ENCODE data around the gene ACTRT3. TPM values are rescaled to one million over a fixed set of nuclear protein-coding genes. Genes with fewer than 3 reads are reported as not detected.
"Not testable (repeated sequence)": the region's sequence is repeated elsewhere in the genome, so short reads cannot be mapped to it uniquely, and the experiment has no call there.

The ACTRT3 gene
- total and polyA plus RNA-seq, 2 of the 13 experiments (the other 11 are each of a cell fraction or from before 2014, with no cell fraction given), result 0.42 to 0.97 TPM

- no peak overlapping the region for H2AFZ ChIP-seq (ENCODE audit: low read length)
- ChIA-PET CTCF (ENCODE audit: low intra/inter-chr PET ratio, low total read pairs) (no interaction called here), POLR2A (no interaction called here)
- no peaks in the 10 kb centered on the region for H4K20me1 ChIP-seq (ENCODE audit: insufficient read depth, low read length)
- no peak overlapping the region for H3K4me3 ChIP-seq (replicated peaks in 1 of 3; ENCODE audit: insufficient read depth in 1 of 3, low read depth in 2 of 3, low read length in 3 of 3)
- ATAC-seq (no peak), DNase-seq (ENCODE audit: low spot score) (no peak), FAIRE-seq (no peak)
- H3K4me1 ChIP-seq (ENCODE audit: insufficient read depth, low read length), result no peaks in the 10 kb centered on the region
- no peak for TF ChIP-seq POLR2A (IDR thresholded peaks at IDR 0.05; ENCODE audit: insufficient read depth in 1 of 2, low read depth in 2 of 2, low read length in 2 of 2)
- no peak for TF ChIP-seq RORA (CRISPR knock-in tag; IDR thresholded peaks at IDR 0.05)
- TF ChIP-seq CREB1 (IDR thresholded peaks at IDR 0.05), result peak; percentile 47; the same call in 1 of the 2 replicates
- TF ChIP-seq CREB1 (CRISPR knock-in tag; IDR thresholded peaks at IDR 0.05), result no peak
- peak; percentile 92 for TF ChIP-seq ATF7 (IDR thresholded peaks at IDR 0.05)
- no peak for TF ChIP-seq ATF7 (CRISPR knock-in tag; IDR thresholded peaks at IDR 0.05)
- no peak for TF ChIP-seq FOXA3 (CRISPR knock-in tag; IDR thresholded peaks at IDR 0.05)
- no peak for TF ChIP-seq HHEX (CRISPR knock-in tag; IDR thresholded peaks at IDR 0.05)
- no peak for TF ChIP-seq ZNF335 (CRISPR knock-in tag; IDR thresholded peaks at IDR 0.05)
- no peak for TF ChIP-seq JUND (CRISPR knock-in tag; IDR thresholded peaks at IDR 0.05)
- H3K36me3 ChIP-seq (replicated peaks in 1 of 2; ENCODE audit: control insufficient read depth in 1 of 2, insufficient read depth in 2 of 2, low read length in 2 of 2), result no peaks in the 10 kb centered on the region
- H3K9ac ChIP-seq (ENCODE audit: insufficient read depth, low read depth, low read length), result no peak overlapping the region
- no peaks in the 10 kb centered on the region for H3K27me3 ChIP-seq (ENCODE audit: control insufficient read depth in 1 of 2, insufficient read depth in 2 of 2, low read length in 2 of 2)
- no peak overlapping the region for H3K4me2 ChIP-seq (ENCODE audit: low read depth, low read length)
- in situ Hi-C loops (cut with HindIII; ENCODE audit: extremely low pct_ligation_motif_present, low pct_unique_long_range_greater_than_20kb), result no loop called here
- intact Hi-C loops (cut with micrococcal nuclease; ENCODE audit: unreplicated experiment), result no loop called here
- H3K27ac ChIP-seq (ENCODE audit: extremely low read length, insufficient read depth, low read length), result no peak overlapping the region
- no peaks in the 10 kb centered on the region for H3K9me3 ChIP-seq (ENCODE audit: low read length)
- H3K79me2 ChIP-seq (ENCODE audit: insufficient read depth, low read length), result no peaks in the 10 kb centered on the region
- BruUV-seq (replicated peaks), result no TSS peak
These were observed 46.6 kb downstream of the ACTRT3 start for GRCh38 chr3:169722724-169723123.

- H4K20me1 ChIP-seq (ENCODE audit: insufficient read depth, low read length); H3K4me3 ChIP-seq (replicated peaks in 1 of 3; ENCODE audit: insufficient read depth in 1 of 3, low read depth in 2 of 3, low read length in 3 of 3); H3K4me1 ChIP-seq (ENCODE audit: insufficient read depth, low read length); in situ Hi-C loops (cut with HindIII; ENCODE audit: extremely low pct_ligation_motif_present, low pct_unique_long_range_greater_than_20kb); H3K27me3 ChIP-seq (ENCODE audit: control insufficient read depth in 1 of 2, insufficient read depth in 2 of 2, low read length in 2 of 2); H3K4me2 ChIP-seq (ENCODE audit: low read depth, low read length); H3K27ac ChIP-seq (ENCODE audit: extremely low read length, insufficient read depth, low read length); H2AFZ ChIP-seq (ENCODE audit: low read length); CTCF ChIA-PET (ENCODE audit: low intra/inter-chr PET ratio, low total read pairs); H3K79me2 ChIP-seq (ENCODE audit: insufficient read depth, low read length); DNase-seq (ENCODE audit: low spot score); FAIRE-seq; H3K9me3 ChIP-seq (ENCODE audit: low read length); BruUV-seq (replicated peaks); ATAC-seq; H3K9ac ChIP-seq (ENCODE audit: insufficient read depth, low read depth, low read length); intact Hi-C loops (cut with micrococcal nuclease; ENCODE audit: unreplicated experiment); POLR2A ChIA-PET; H3K36me3 ChIP-seq (replicated peaks in 1 of 2; ENCODE audit: control insufficient read depth in 1 of 2, insufficient read depth in 2 of 2, low read length in 2 of 2): not testable (repeated sequence)
- 51% methylated on average over 3 of the region's 4 CpGs for WGBS (ENCODE audit: low lambda C conversion rate)
These were observed 50.9 kb downstream of the ACTRT3 start for GRCh38 chr3:169718415-169718814.

Small RNA genes lying within 50 kb of the gene (small RNA-seq; reads per million reads assigned to genes)
- gene RNU6-637P (ENCODE audit: insufficient read depth in 2 of 3, insufficient read length in 3 of 3, low read depth in 2 of 3, low replicate concordance in 1 of 3), result 0 to 0.97 (median 0) reads per million in 3 experiments

Other genes starting within 250 kb of the ACTRT3 start
- 0.17 and 0.18 TPM in 2 replicates for gene MECOM, start 105.8 kb downstream of the ACTRT3 start, total RNA-seq (2016; rRNA removed; fragmentation: Illumina TruSeq; extraction: Trizol)
- gene MECOM, start 105.8 kb downstream of the ACTRT3 start, polyA plus RNA-seq (2011; rRNA removed), result 0.04 and 0.29 TPM in 2 replicates
- 8.4 and 74.6 TPM in 2 replicates for gene TERC, start 4.5 kb downstream of the ACTRT3 start, total RNA-seq (2016; rRNA removed; fragmentation: Illumina TruSeq; extraction: Trizol)
- 1.3 and 2.9 TPM in 2 replicates for gene TERC, start 4.5 kb downstream of the ACTRT3 start, polyA plus RNA-seq (2011; rRNA removed)
- 17.6 and 23.7 TPM in 2 replicates for gene MYNN, start 3.8 kb upstream of the ACTRT3 start, total RNA-seq (2016; rRNA removed; fragmentation: Illumina TruSeq; extraction: Trizol)
- gene MYNN, start 3.8 kb upstream of the ACTRT3 start, polyA plus RNA-seq (2011; rRNA removed), result 8.7 and 10.4 TPM in 2 replicates
- gene LRRIQ4, start 43.3 kb upstream of the ACTRT3 start, total RNA-seq (2016; rRNA removed; fragmentation: Illumina TruSeq; extraction: Trizol), result not detected in 2 replicates
- not detected in 2 replicates for gene LRRIQ4, start 43.3 kb upstream of the ACTRT3 start, polyA plus RNA-seq (2011; rRNA removed)
- not detected in 2 replicates for gene LRRC34, start 43.3 kb upstream of the ACTRT3 start, total RNA-seq (2016; rRNA removed; fragmentation: Illumina TruSeq; extraction: Trizol)
- not detected in 2 replicates for gene LRRC34, start 43.3 kb upstream of the ACTRT3 start, polyA plus RNA-seq (2011; rRNA removed)
- gene LRRC31, start 100.4 kb upstream of the ACTRT3 start, total RNA-seq (2016; rRNA removed; fragmentation: Illumina TruSeq; extraction: Trizol), result not detected in 2 replicates
- not detected in 2 replicates for gene LRRC31, start 100.4 kb upstream of the ACTRT3 start, polyA plus RNA-seq (2011; rRNA removed)
- gene SAMD7, start 142.0 kb upstream of the ACTRT3 start, total RNA-seq (2016; rRNA removed; fragmentation: Illumina TruSeq; extraction: Trizol), result not detected in 2 replicates
- not detected in 2 replicates for gene SAMD7, start 142.0 kb upstream of the ACTRT3 start, polyA plus RNA-seq (2011; rRNA removed)
- 53.5 and 68.7 TPM in 2 replicates for gene SEC62, start 197.2 kb upstream of the ACTRT3 start, total RNA-seq (2016; rRNA removed; fragmentation: Illumina TruSeq; extraction: Trizol)
- gene SEC62, start 197.2 kb upstream of the ACTRT3 start, polyA plus RNA-seq (2011; rRNA removed), result 54.0 and 55.7 TPM in 2 replicates